NCI-H524 treated with DMSO at 0.1 percent for 48 hours (cell line): ENCODE data around the gene BNIP3.

ENCODE experiments used
- DNase-seq: peaks from one replicate; lab custom pipeline; 2025; lab: John Stamatoyannopoulos, UW

BNIP3 gene, protein sequence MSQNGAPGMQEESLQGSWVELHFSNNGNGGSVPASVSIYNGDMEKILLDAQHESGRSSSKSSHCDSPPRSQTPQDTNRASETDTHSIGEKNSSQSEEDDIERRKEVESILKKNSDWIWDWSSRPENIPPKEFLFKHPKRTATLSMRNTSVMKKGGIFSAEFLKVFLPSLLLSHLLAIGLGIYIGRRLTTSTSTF

DNA sequence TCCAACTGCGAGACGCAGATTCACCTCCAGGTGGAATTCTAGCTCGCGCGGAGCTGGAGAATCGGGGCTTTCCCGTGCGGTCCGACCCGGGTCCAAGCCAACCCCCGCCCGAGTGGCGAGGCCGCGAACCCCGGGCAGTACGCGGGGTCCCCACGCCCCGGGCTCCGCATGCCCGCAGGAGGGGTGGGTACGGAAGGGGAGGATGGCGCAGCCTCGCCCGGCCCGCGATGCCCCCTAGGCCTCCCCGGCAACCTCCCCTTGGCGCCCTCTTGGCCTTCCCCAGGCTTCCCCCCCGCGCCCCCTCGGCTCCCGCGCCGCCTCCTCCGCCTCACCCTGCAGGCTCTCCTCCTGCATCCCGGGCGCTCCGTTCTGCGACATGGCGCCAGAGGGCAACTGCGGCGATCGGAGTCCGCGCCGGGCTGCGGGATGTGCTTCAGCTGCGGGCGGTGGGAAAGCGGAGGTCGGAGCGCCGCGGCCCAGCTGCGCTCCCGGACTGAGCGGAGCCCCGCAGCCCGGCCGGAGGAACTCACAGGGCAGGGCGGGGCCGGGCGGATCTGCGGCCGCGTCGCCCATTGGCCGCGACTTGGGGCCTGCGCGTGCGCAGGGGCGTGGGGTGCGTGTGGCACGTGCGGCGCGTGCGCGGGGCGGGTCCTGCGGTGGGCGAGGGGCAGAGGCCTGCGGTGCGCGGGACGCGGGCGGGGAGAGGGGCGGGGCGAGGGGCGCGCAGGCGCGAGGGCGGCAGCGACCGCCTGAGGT is at the start of gene BNIP3:
TSS of gene BNIP3 (minus strand) at position 495 of the 756 bp plus-strand sequence. CDS start at position 378, 117 bp downstream.
- DNase-seq, result no peak

DNA sequence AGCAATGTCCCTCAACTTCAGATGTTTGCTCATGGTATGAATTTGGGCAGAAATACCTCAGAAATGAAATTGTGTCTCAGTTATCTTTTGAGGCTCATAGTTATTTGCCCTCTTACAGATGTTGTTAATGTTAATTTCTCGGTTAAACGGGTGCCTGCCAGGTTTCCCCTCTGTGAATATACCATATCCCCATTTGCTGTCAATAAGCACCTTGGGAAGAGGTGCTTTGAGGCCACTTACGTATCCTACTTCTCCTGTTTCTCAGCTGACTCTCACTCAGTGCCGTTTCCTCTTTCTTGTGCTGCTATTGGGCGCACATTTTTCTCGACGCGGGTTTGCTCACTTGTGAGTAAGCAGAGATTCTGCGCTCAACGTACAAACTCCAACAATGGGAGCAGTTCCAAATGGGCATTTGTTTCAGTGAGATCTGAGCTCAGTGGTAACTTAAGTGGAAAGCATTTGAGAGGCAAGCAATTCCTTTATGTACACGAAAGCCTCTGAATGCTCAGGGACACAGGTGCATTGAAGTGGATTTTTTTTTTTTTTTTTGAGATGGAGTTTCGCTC is 49.3 kb upstream of the BNIP3 start:
- DNase-seq, result no peak

DNA sequence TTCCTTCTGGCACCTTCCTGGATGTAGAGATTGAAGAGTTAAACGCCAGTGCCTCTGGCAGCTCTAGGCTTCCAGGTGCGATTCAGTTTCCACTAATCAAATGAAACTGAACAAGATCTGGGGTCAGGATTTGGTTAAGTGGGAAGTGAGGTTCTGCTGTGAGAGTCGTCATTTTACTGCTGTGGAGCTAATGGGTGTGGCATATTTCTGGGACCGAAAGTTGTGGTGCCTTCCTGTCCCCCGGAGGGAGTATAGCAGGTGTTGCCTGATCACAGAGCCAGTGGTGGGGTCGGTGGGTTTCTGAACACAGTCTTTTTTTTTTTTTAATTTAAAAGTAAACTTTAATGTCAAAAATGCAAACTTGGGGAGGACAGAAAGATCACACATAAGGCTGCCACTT is 47.0 kb upstream of the BNIP3 start:
- no peak for DNase-seq

DNA sequence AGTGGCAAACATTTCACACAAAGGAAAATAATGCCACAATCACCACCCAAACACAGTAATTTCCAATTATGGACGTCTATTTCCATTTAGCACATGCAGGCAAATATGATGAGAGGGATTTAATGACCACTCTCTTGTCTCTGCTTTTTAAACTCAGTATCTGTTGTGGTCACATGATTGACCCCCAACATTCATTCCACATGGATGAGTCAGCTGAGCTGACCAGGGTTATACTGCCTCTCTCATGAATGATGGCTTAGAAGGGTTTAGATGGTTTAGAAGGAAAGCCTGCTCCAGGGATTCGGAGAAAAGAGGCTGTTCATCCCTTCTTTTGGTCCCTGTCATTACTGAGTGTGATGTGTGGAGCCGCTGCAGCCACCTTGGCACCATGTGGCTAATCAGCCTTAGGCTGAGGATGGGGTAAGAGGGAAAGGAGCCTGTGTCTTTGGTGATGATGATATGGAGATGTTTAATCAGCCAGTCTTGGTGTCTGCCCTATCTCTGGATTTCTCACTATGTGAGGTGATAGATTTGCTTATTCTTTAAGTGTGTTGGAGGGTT is 45.8 kb upstream of the BNIP3 start:
- no peak for DNase-seq

- no peak for DNase-seq
Measured at GRCh38 chr10:132023092-132023811, 41.5 kb upstream of the BNIP3 start.

DNA sequence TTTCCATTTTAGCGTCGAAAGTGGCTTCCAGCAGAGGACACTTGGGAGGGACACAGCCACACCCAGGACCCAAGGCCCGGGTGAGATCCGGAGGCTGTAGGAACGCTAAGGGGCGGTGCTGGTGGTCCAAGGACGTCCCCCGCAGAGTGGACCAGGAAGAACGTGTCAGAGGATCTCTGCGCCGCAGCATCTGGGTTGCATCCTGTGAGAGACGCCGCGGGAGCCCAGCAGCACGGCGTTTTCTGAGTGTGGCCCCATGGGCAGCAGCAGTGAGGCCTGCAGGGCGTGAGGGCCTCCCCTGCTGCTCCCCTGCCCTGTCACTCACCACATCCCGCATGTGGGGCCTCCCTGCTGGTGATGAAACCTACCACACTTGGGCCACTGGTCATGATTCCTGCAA is 40.5 kb upstream of the BNIP3 start:
- DNase-seq, result no peak

DNA sequence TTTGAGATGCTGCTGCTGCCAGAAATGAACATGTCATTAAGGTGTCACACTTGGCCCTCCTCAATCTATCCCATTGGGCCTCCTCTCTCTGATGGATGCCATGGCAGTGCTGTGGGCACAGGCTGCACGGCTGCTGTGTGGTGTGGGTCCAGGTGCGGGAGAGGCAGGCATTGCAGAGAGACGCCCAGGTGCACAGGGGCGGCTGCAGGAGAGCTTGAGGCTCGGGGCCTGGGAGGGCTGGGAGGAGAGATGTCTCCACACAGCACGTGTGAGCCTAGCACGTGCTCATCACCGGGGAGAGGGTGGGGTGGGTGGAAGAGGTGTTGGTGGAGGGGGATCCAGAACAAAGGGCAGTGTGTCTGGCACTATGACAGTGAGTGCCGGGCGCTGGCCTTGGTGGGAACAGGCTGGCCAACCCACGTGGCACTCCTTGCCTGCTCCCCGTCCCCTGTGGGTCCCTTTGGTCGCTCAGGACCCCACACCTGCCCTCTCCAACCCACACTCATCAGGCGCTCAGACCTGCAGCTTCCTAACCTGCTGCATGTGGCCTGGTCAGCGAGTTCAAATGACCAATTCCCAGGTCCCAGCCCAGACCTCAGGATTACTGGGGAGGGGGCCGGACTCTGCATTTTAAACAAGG is 39.9 kb upstream of the BNIP3 start:
- DNase-seq, result no peak

GRCh38 chr10:132021046-132021445 is 39.3 kb upstream of the BNIP3 start:
- no peak for DNase-seq

DNA sequence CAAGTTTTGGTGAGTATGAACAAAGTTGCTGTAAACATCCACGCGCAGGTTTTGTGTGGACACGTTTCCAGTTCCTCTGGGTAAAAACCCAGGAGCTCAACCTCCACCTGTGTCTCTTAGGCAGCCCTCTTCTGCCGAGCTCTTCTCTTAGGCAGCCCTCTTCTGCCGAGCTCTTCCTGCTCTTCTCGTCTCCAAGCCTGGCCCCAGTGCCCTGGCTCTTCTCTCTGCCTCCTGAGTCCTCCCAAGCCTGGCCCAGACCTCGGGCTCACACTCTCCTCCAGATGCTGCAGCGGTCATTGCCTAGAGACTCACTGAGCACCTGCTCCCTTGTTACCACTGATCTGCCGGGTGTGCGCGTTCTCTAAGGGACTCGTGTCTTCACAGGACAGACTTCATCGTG is 38.7 kb upstream of the BNIP3 start:
- DNase-seq, result no peak

DNA sequence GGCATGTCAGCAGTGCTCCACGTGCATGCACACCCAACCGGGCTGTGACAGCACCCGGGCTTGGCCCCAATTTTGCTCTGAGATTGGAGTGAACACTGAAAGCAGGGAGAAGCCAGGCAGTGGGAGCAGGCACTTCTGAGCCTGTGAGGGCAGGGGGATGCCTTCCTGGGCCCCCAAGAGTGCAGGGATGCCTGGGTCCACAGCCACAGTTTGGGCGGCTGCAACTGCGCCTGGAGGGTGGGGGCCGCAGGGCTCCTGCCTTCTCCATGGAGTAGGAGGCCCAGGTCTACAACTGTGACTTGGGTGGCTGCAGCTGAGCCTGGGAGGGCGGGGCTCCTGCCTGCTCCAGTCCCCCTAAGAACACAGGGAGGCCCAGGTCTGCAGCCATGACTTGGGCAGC is 37.6 kb upstream of the BNIP3 start:
- DNase-seq, result no peak

DNA sequence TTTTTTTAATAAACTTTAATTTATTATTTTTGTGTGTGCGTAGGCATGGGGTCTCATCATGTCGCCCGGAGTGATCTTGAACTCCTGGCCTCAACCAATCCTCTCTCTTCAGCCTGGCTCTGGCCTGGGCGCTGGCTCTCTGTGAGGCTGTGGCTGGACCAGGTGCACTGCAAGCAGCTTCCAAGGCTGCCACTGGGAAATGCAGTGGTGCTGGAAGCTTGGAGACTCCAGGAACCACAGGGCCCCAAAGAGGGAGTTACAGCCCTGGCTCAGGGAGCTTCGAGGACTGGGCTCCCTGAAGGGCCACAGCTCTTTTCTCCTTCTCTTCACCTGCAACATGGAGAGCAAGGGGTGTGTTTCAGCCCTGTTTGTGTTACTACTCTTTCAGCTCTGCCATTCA is 36.7 kb upstream of the BNIP3 start:
- no peak for DNase-seq

DNA sequence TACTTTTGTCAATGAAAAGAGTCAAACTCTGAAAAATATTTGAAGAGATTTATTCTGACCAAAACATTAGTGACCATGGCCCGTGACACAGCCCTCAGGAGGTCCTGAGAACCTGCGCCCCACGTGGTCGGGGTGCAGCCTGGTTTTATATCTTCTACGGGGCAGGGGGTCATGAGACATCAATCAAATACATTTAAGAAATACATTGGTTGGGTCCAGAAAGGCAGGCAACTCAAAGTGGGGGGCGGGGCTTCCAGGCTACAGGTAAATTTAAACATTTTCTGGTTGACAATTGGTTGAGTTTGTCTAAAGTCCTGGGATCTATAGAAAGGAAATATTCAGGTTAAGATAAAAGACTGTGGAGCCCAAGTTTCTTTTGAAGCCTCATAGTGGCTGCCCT is 34.8 kb upstream of the BNIP3 start:
- DNase-seq, result no peak

DNA sequence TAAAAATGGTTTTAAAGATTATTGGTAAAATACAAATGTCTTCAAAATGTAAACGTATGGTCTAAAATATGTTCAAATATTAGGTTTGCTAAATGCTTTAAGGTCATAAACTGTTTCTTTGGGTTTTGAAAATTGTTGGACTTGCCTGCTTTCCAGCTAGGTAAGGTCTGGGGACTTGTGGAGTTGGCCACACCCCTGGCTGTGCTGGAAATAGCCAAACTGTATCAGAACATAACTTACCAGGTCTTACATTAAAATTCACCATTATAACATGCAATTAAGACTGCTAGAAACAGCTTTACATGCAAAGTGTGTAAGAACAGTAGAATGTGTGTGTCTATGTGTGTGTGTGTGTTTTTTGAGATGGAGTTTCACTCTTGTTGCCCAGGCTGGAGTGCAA is 29.7 kb upstream of the BNIP3 start:
- no peak for DNase-seq

DNA sequence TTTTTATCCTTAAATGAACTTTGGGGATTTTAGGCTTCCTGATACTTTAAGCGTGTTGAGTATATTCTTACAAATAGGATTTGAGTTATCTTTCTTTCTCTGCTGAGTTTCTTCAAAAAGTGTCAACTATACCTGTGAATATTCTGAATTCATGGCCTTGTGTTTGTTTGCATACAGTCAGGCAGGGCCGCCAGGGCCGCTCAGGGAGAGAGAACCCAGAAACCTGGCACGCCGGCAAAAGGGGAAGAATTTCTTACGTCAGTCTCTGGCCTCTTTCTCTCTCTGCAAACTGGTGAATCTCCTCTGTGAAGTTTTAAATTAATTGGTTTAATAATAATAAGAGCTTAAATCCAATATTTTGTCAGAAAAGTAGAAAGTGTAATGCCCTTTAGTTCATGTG is 29.3 kb upstream of the BNIP3 start:
- no peak for DNase-seq

GRCh38 chr10:132010483-132010882 is 28.8 kb upstream of the BNIP3 start:
- DNase-seq, result no peak

DNA sequence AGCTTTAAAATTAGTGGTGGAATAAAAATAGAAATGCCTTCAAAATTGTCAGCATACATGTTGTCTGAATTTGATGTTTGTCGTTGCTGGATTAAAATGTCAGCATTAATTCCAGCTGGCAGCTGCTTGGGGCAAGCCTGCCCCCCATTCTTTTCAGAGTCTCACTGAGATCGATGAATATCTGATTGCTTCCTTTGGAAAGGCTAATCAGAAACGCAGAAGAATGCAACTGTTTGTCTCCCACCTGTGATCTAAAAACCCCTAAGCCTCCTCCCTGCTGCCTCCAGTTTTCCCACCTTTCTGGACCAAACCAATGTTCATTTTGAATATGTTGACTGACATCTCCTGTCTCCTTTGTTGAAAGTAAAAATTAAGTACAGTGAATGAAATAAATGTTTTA is 27.9 kb upstream of the BNIP3 start:
- no peak for DNase-seq

- DNase-seq, result no peak
Measured at GRCh38 chr10:132007681-132008080, 26.0 kb upstream of the BNIP3 start.

- DNase-seq, result no peak
Measured at GRCh38 chr10:132006966-132007365, 25.2 kb upstream of the BNIP3 start.

DNA sequence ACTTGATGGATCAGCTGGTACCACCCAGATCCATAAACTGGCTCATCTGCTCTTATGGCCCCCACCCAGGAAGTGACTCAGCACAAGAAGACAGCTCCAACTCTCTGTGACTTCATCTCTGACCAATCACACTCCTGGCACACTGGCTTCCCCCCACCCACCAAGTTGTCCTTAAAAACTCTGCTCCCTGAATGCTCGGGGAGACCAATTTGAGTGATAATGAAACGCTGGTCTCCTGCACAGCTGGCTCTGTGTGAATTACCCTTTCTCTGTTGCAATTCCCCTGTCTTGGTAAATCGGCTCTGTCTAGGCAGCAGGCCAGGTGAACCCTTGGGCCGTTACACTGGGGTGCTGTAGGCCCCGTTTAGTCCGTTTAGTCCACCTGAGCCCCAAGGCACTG is 23.4 kb upstream of the BNIP3 start:
- no peak for DNase-seq

DNA sequence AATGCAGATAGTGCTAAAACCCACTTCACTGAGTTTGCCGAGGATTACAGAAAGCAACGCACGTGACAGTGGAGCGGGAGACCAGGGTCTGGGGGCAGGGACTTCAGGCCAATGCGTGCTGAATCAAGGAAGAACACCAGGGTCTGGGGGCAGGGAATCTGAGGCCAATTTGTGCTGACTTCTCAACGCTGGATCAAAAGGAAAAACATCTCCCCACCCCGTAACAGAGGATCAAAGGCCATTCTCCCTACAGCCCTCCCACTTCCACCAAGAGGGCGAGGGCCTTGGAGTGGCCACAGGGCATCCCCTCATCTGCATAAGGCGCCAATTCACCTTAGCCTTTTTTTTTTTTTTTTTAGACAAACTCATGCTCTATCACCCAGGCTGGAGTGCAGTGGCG is 22.3 kb upstream of the BNIP3 start:
- no peak for DNase-seq

DNA sequence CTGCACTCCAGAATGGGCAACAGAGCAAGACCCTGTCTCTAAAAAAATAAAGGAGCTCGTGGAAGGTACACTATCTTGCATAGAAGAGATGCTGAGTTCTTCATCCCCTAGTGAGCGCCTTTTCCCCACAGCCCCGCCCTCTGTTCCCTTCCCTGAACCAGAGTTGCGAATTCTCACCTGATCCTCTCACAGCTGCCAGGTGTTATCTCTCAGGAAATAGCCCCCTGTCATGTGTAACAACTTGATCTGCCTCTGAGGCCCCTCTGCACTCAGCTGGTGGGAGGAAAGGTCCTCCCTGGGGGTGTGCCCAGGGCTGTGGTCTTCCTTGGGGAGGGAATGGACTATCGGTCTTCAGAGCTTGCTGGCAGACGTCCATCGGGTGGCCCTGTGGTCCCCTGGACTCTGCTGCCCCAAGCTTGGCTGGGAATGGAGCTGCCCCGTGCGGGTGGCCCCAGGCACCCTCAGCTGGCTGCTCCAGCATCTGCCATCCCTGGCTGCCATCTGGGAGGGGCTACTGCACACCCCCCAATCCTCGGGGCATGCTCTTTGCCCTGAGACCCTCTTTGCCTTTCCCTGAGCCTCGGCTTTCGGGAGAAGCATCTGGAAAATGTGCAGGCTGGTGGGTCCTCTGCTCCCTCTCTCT is 21.7 kb upstream of the BNIP3 start:
- DNase-seq, result no peak

GRCh38 chr10:132002004-132002403 is 20.3 kb upstream of the BNIP3 start:
- DNase-seq, result no peak
